GM18511 (cell line): ENCODE data around the gene PAH.
"Not testable (repeated sequence)": the region's sequence is repeated elsewhere in the genome, so short reads cannot be mapped to it uniquely, and the experiment has no call there.

Source experiments
- ATAC-seq: cut with Tn5 transposase; IDR thresholded peaks from one replicate; pipeline ENCODE4 v1.9.1; 2021; ENCODE audit warnings: mild to moderate bottlenecking, moderate library complexity; ENCODE audit not compliant: unreplicated experiment

The PAH gene

GRCh38 chr12:102833687-102834441 is 83.2 kb downstream of the PAH start:
- ATAC-seq = no peak

GRCh38 chr12:102832826-102833225 is 84.2 kb downstream of the PAH start:
- ATAC-seq = not testable (repeated sequence)

GRCh38 chr12:102824218-102824835 is 92.7 kb downstream of the PAH start:
- no peak for ATAC-seq

GRCh38 chr12:102821149-102821548 is 95.9 kb downstream of the PAH start:
- no peak for ATAC-seq

- ATAC-seq = no peak
Measured at GRCh38 chr12:102816816-102817434, 100.1 kb downstream of the PAH start.

GRCh38 chr12:102814691-102815367 is 102.2 kb downstream of the PAH start:
- ATAC-seq = no peak

GRCh38 chr12:102812344-102812743 is 104.7 kb downstream of the PAH start:
- ATAC-seq = no peak

GRCh38 chr12:102811110-102811737 is 105.8 kb downstream of the PAH start:
- ATAC-seq = no peak

GRCh38 chr12:102808412-102808811 is 108.6 kb downstream of the PAH start:
- no peak for ATAC-seq

GRCh38 chr12:102806592-102806991 is 110.5 kb downstream of the PAH start:
- no peak for ATAC-seq

GRCh38 chr12:102806110-102806509 is 110.9 kb downstream of the PAH start:
- no peak for ATAC-seq

GRCh38 chr12:102800565-102800964 is 116.5 kb downstream of the PAH start:
- no peak for ATAC-seq

GRCh38 chr12:102799229-102799628 is 117.8 kb downstream of the PAH start:
- no peak for ATAC-seq

- ATAC-seq = no peak
Measured at GRCh38 chr12:102797528-102797927, 119.5 kb downstream of the PAH start.

- no peak for ATAC-seq
Measured at GRCh38 chr12:102793921-102794320, 123.1 kb downstream of the PAH start.
